ENCODE data around the gene USP3. TPM values are rescaled to one million over a fixed set of nuclear protein-coding genes. Genes with fewer than 3 reads are reported as not detected.
"Not testable (repeated sequence)": the region's sequence is repeated elsewhere in the genome, so short reads cannot be mapped to it uniquely, and the experiment has no call there.

Gene USP3
- total and polyA plus RNA-seq, 11 donors, result 7.1 to 30.8 (median 18.4) TPM

DNA sequence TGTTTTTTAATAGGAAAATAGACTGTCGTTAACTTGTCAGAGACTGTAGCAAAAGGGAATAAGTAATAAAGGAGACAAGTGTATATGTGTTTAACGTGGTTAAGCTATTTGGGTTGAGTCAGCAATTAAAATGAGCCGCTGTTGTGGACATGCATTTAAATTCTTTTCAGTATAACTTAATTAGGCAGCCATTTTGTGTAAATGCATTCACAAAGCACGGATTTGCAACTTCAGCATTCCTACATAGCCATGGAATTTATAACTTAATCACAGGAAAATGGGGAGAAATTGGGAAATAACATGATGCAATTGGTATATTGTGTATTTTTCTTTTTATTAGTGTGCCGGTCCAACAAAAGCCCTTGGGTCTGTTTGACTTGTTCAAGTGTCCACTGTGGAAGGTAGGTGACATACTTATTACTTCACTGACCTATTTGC lies 27.9 kb downstream of the USP3 start:
- TF ChIP-seq POLR2A (IDR thresholded peaks at IDR 0.05), result no peak
- TF ChIP-seq CTCF (IDR thresholded peaks at IDR 0.05), result no peak
- peaks cover 0 to 48% (median 0%) of the 10 kb centered on the region in 12 donors for H3K4me1 ChIP-seq

DNA sequence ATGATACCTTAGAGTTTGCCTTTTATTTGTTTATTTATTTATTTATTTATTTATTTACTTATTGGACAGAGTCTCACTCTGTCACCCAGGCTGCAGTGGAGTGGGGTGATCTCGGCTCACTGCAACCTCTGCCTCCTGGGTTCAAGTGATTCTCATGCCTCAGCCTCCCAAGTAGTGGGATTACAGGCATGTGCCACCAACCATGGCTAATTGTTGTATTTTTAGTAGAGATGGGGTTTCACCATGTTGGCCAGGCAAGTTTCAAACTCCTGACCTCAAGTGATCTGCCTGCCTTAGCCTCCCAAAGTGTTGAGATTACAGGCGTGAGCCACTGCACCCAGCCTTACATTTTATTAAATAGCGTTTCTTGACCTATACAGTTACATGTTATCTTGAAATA lies 30.5 kb downstream of the USP3 start:
- peaks cover 0 to 37% (median 0%) of the 10 kb centered on the region in 12 donors for H3K4me1 ChIP-seq
- H3K27ac ChIP-seq, H3K27me3 ChIP-seq, DNase-seq, H3K9me3 ChIP-seq, H3K4me3 ChIP-seq, ATAC-seq: not testable (repeated sequence)
- 95 to 97% (median 96%) methylated on average over 3 of the region's 3 CpGs for WGBS, 4 donors
- intact Hi-C loops (cut with DNase I), result loop anchor here in 2 of 10 donors (5.0 kb wide), 2 partner anchors 37 to 48 kb away; no protein-coding TSS in a partner anchor
- H3K36me3 ChIP-seq, result peaks cover 0 to 31% (median 17%) of the 10 kb centered on the region in 9 donors

More for the DNA sequence above, 27.9 kb downstream of the USP3 start:
- Histone ChIP-seq H3K4me3 (no peak overlapping the region), H3K9me3 (no peaks in the 10 kb centered on the region), H3K27me3 (no peaks in the 10 kb centered on the region), H3K36me3 (peaks cover 0 to 6% (median 5%) of the 10 kb centered on the region in 9 donors), H3K27ac (no peak overlapping the region)
- intact Hi-C loops (cut with DNase I), result no loop called here
- 84 to 90% (median 88%) methylated on average over 5 of the region's 5 CpGs for WGBS, 4 donors
- no peak for DNase-seq
- ATAC-seq, result no peak

DNA sequence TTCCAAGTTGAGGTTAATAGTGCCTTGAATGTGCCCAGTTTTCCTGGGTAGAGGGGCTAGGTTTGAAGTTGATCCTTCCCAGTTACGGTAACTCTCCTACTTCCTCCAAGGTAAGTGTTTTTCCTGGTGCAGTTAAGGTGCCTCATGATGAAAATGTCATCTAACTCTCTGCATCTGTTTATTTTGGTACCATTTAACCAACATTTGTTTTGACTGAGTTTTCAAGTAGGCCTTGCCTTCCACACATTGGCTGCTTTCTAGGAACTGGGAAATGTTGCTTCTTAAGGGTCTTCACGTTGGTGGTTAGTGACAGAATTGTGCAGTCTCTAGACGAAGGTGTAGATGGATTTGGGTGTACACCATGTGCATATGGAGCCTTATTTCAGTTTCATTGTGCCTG lies 31.3 kb downstream of the USP3 start:
- Histone ChIP-seq H3K4me3 (no peak overlapping the region), H3K36me3 (peaks cover 0 to 37% (median 21%) of the 10 kb centered on the region in 9 donors), H3K27me3 (no peaks in the 10 kb centered on the region), H3K9me3 (no peaks in the 10 kb centered on the region), H3K4me1 (peaks cover 0 to 39% (median 0%) of the 10 kb centered on the region in 12 donors), H3K27ac (no peak overlapping the region)
- TF ChIP-seq CTCF (IDR thresholded peaks at IDR 0.05) (no peak), POLR2A (IDR thresholded peaks at IDR 0.05) (no peak)
- WGBS, 4 donors, result 91 to 94% (median 92%) methylated on average over 3 of the region's 3 CpGs
- intact Hi-C loops (cut with DNase I), result loop anchor here in 2 of 10 donors (5.0 kb wide), 2 partner anchors 37 to 48 kb away; no protein-coding TSS in a partner anchor
- DNase-seq (no peak), ATAC-seq (no peak)

GRCh38 chr15:63538876-63539275 lies 34.5 kb downstream of the USP3 start:
- H3K9me3 ChIP-seq, result no peaks in the 10 kb centered on the region
- WGBS, 4 donors, result 89 to 94% (median 90%) methylated on average over 3 of the region's 3 CpGs
- no peak for DNase-seq
- H3K4me1 ChIP-seq, result peaks cover 0 to 43% (median 0%) of the 10 kb centered on the region in 12 donors
- no peaks in the 10 kb centered on the region for H3K27me3 ChIP-seq
- H3K4me3 ChIP-seq, result no peak overlapping the region
- intact Hi-C loops (cut with DNase I), result loop anchor here in 2 of 10 donors (5.0 kb wide), 2 partner anchors 33 to 52 kb away; no protein-coding TSS in a partner anchor
- no peak overlapping the region for H3K27ac ChIP-seq
- no peak for TF ChIP-seq CTCF (IDR thresholded peaks at IDR 0.05)
- no peak for TF ChIP-seq POLR2A (IDR thresholded peaks at IDR 0.05)
- no peak for ATAC-seq
- peaks cover 0 to 40% (median 21%) of the 10 kb centered on the region in 9 donors for H3K36me3 ChIP-seq

Data from heart left ventricle (tissue), 16 donors.